Fibroblast of villous mesenchyme (primary cell): ENCODE results near the gene FXYD3. TPM values are rescaled to one million over a fixed set of nuclear protein-coding genes. Genes with fewer than 3 reads are reported as not detected.
A peak's percentile ranks its signal among the peaks of the same experiment; 100 is the strongest.

ENCODE experiments used
- DNase-seq: peaks from one replicate; pipeline ENCODE4 v3.0.0-alpha.2; 2010; ENCODE audit warnings: low read depth
- H3K4me3 ChIP-seq: 2 replicates; pipeline ENCODE4 v1.5.1; 2011; ENCODE audit warnings: low read depth, mild to moderate bottlenecking, low read length
- total RNA-seq: library from RNA; depleted of rRNA; stranded (reverse); fragments of >200 nt; gene quantifications from 2 replicates; pipeline ENCODE4 v1.2.3, GENCODE V29; 2012
- TF ChIP-seq, protein P1 (sequence below): IDR thresholded peaks from 2 replicates; pipeline ENCODE4 v1.5.1; 2012; ENCODE audit warnings: low read depth, mild to moderate bottlenecking, low read length; ENCODE audit not compliant: insufficient read depth

FXYD3 gene
- total RNA-seq, 1 donor, result not detected

DNA sequence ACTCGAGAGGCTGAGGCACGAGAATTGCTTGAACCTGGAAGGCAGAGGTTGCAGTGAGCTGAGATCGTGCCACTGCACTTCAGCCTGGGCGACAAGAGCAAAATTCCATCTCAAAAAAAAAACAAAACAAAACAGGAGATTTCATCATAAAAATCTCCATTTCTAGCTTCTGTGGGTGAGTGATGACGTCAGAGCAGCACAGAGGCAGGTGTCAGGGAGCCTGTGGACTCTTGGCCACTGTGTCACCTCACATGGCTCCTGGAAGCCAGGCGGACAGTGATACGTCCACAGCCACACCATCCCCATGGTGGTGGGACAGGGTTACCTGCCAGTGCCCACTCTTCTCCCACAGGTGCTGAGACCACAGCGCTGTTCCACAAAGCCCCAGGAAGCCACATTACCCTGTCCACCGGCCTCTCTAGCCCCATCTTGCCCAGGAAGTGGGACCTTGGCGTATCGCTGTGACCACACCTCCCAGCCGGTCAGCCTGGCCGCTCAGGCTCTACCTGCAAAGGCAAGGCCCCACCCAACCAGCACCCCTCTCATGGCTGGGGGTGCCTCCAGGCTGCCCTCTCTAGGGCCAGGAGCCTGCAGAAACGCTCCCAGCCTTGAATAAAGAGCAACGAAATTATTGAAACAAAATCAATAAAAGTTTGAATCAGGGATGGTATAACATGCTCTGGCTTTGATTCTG is 2.5 kb upstream of the FXYD3 start:
- H3K4me3 ChIP-seq, result no peak overlapping the region
- TF ChIP-seq, protein P1, sequence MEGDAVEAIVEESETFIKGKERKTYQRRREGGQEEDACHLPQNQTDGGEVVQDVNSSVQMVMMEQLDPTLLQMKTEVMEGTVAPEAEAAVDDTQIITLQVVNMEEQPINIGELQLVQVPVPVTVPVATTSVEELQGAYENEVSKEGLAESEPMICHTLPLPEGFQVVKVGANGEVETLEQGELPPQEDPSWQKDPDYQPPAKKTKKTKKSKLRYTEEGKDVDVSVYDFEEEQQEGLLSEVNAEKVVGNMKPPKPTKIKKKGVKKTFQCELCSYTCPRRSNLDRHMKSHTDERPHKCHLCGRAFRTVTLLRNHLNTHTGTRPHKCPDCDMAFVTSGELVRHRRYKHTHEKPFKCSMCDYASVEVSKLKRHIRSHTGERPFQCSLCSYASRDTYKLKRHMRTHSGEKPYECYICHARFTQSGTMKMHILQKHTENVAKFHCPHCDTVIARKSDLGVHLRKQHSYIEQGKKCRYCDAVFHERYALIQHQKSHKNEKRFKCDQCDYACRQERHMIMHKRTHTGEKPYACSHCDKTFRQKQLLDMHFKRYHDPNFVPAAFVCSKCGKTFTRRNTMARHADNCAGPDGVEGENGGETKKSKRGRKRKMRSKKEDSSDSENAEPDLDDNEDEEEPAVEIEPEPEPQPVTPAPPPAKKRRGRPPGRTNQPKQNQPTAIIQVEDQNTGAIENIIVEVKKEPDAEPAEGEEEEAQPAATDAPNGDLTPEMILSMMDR, result no peak
- no peak for DNase-seq

DNA sequence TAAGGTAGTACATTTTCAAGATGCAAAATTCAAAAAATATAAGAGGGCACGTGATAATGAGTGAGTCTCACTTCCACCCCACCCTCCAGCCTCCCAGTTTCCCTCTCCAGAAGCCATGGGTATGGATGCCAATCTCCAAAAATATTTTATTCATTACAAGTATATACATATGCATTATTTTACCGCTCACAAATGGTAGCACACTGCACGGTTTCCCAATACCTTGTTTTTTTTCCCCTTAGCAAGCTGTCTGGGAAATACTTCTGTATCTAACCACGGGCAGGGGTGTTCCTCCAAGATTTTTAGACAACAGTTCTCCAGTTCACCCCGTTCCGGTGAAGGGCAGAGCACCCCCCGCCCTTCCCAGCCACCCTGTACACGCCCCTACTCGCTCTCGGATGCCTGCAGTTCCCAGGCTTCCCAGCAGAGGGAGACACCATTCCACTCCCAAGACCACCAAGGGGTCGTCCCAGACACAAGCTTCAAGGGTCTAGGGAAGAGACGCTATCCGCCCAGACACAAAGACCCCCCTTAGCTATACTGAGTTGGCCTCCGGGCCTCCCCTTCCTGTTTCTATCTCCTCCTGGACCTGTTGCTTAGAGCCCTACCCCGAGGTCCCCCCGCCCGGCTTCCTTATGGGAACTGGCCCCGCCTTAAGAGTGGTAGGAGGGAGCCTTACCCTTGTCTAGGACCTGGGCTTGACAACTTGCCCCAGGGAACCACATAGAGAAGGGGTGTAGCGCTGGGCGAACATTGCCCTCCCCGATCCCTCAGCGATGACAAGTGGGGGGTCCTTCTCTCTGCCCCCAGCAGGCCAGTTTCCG is 1.1 kb upstream of the FXYD3 start:
- peak overlapping the region; percentile 32 for H3K4me3 ChIP-seq
- DNase-seq, result peak; percentile 50
- TF ChIP-seq, protein P1, result peak; percentile 99

GRCh38 chr19:35116072-35116801 is 614 bp downstream of the FXYD3 start:
- TF ChIP-seq, protein P1, result no peak
- no peak for DNase-seq
- H3K4me3 ChIP-seq, result no peak overlapping the region

- DNase-seq, result no peak
- H3K4me3 ChIP-seq, result no peak overlapping the region
- TF ChIP-seq, protein P1, result no peak
Observed at GRCh38 chr19:35117116-35117515, 1.5 kb downstream of the FXYD3 start.

- H3K4me3 ChIP-seq, result no peak overlapping the region
- no peak for DNase-seq
- TF ChIP-seq, protein P1, result no peak
Observed at GRCh38 chr19:35117799-35118198, 2.2 kb downstream of the FXYD3 start.

DNA sequence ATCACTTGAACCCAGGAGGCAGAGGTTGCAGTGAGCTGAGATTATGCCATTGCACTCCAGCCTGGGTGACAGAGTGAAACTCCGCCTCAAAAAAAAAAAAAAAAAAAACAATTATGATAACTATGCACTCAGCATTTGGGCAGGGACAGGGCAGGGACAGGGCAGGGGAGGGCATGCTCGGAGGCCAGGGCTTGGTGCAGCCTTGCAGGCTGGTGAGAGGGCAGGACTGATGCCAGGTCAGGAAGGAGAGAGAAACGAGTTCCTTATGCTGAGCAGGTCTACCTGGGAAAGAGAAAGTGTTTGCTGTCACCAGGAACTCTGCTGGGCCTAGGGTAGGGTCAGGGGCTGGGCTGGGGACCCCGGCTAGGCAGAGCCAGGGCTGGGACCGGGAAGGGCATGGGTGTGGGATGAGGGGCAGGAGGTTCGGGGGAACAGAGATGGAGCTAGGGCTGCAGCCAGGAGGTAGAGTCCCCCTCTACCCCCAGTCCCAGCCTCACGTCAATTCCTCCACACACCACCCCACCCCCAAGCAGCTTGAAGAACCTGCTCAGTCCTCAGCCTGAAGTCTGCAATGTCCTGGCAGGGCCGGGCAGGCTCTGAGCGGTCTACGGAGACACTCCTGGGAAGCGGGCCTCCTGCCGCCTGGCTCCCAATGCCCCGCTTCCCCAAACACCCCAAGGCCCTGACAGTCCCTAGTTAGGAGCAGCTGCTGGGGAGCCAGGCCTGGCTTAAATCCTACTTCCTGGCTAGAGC is 2.8 kb downstream of the FXYD3 start:
- TF ChIP-seq, protein P1, result no peak
- no peak overlapping the region for H3K4me3 ChIP-seq
- no peak for DNase-seq
